WERI-Rb-1 (cell line): ENCODE data around the gene NISCH.
A peak's percentile ranks its signal among the peaks of the same experiment; 100 is the strongest.

Experiments used
- DNase-seq: peaks from one replicate; pipeline ENCODE4 v3.0.0-alpha.2; 2020
- H3K27ac ChIP-seq: fragments of 250-450 bp; sonication (Bioruptor Pico); 2 replicates; pipeline ENCODE4 v1.5.1; 2020; ENCODE audit warnings: mild to moderate bottlenecking, moderate library complexity
- H3K27me3 ChIP-seq: fragments of 250-450 bp; sonication (Bioruptor Pico); 2 replicates; pipeline ENCODE4 v1.5.1; 2021; ENCODE audit warnings: mild to moderate bottlenecking, low read depth, moderate library complexity; ENCODE audit not compliant: insufficient read depth, severe bottlenecking
- H3K36me3 ChIP-seq: fragments of 250-450 bp; sonication (Bioruptor Pico); 2 replicates; pipeline ENCODE4 v1.5.1; 2020; ENCODE audit warnings: mild to moderate bottlenecking, moderate library complexity
- H3K4me3 ChIP-seq: 2 replicates; pipeline ENCODE4 v1.5.1; 2011; ENCODE audit warnings: low read depth, mild to moderate bottlenecking, control low read depth, low read length
- H3K9me3 ChIP-seq: fragments of 250-450 bp; sonication (Bioruptor Pico); 2 replicates; pipeline ENCODE4 v1.5.1; 2021; ENCODE audit warnings: mild to moderate bottlenecking, moderate library complexity; ENCODE audit not compliant: severe bottlenecking
- TF ChIP-seq, protein P1 (sequence below): IDR thresholded peaks from 2 replicates; pipeline ENCODE4 v1.5.1; 2011; ENCODE audit warnings: low read depth, mild to moderate bottlenecking, control low read depth, inconsistent platforms, low read length

NISCH gene

GRCh38 chr3:52429779-52430415 lies 25.5 kb upstream of the NISCH start:
- Histone ChIP-seq H3K27ac (no peak overlapping the region), H3K4me3 (no peak overlapping the region), H3K27me3 (no peaks in the 10 kb centered on the region), H3K36me3 (no peaks in the 10 kb centered on the region), H3K9me3 (no peaks in the 10 kb centered on the region)
- TF ChIP-seq, protein P1, sequence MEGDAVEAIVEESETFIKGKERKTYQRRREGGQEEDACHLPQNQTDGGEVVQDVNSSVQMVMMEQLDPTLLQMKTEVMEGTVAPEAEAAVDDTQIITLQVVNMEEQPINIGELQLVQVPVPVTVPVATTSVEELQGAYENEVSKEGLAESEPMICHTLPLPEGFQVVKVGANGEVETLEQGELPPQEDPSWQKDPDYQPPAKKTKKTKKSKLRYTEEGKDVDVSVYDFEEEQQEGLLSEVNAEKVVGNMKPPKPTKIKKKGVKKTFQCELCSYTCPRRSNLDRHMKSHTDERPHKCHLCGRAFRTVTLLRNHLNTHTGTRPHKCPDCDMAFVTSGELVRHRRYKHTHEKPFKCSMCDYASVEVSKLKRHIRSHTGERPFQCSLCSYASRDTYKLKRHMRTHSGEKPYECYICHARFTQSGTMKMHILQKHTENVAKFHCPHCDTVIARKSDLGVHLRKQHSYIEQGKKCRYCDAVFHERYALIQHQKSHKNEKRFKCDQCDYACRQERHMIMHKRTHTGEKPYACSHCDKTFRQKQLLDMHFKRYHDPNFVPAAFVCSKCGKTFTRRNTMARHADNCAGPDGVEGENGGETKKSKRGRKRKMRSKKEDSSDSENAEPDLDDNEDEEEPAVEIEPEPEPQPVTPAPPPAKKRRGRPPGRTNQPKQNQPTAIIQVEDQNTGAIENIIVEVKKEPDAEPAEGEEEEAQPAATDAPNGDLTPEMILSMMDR: no peak
- DNase-seq: no peak

DNA sequence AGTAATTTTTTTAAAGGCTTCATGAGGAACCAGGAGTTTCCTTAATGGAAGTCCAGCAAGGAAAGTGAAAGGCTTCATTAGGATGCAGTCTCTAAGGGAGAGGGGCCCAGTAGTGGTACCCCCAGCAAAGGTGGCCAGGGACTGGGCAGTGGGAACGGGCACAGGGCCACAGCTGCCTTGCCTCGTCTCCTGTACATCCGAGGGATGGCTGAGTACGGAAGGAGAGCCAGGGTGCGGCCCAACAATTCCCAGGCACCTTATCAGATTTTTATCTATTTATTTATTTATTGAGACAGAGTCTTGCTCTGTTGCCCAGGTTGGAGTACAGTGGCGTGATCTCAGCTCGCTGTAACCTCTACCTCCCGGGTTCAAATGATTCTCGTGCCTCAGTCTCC lies 25.0 kb upstream of the NISCH start:
- H3K36me3 ChIP-seq: no peaks in the 10 kb centered on the region
- no peak overlapping the region for H3K27ac ChIP-seq
- no peak for DNase-seq
- H3K27me3 ChIP-seq: no peaks in the 10 kb centered on the region
- no peaks in the 10 kb centered on the region for H3K9me3 ChIP-seq
- H3K4me3 ChIP-seq: no peak overlapping the region
- TF ChIP-seq, protein P1: no peak

DNA sequence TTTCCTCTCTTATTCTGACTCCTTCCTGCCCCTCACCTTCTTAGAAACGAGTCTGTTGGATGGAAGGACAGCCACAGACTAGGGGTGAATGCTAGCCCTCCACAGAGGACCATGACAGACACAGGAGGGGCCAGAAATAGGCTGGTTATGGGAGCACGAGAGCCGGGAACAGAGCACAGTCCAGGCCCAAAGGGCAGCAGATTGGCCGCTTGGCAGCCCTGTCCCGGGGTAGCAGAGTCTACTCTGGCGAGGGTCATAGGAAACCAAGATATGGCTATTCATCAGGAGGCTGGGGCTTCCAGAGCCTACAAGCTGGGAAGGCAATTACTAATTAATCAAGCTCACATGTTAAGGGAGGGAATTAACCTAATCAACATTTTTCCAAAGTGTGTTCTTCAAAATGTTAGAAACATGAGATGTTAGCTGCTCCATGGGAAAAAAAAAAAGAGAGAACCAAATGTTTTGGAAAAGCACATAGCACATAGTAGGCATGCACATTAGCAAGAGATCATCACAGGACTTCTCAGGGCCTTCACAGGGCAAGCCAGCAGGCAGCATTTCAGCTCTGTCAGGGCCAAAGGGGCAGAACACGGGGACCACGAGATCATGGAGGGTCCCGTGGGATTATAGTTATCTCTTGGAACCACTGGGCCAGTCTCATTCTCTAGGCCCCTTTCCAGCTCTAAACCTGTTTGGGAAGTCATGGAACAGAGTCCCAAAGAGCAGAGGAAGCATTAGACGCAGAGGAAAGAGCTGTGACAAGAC lies 23.8 kb upstream of the NISCH start:
- TF ChIP-seq, protein P1: no peak
- H3K9me3 ChIP-seq: no peaks in the 10 kb centered on the region
- H3K27me3 ChIP-seq: no peaks in the 10 kb centered on the region
- H3K36me3 ChIP-seq: no peaks in the 10 kb centered on the region
- H3K27ac ChIP-seq: no peak overlapping the region
- no peak overlapping the region for H3K4me3 ChIP-seq
- no peak for DNase-seq

- Histone ChIP-seq H3K4me3 (no peak overlapping the region), H3K36me3 (no peaks in the 10 kb centered on the region), H3K9me3 (no peaks in the 10 kb centered on the region), H3K27ac (no peak overlapping the region; the same call in 1 of the 2 replicates), H3K27me3 (no peaks in the 10 kb centered on the region)
- TF ChIP-seq, protein P1: no peak
- DNase-seq: no peak
Measured at GRCh38 chr3:52432225-52432624, 23.2 kb upstream of the NISCH start.

GRCh38 chr3:52432691-52433141 lies 22.7 kb upstream of the NISCH start:
- Histone ChIP-seq H3K27me3 (no peaks in the 10 kb centered on the region), H3K9me3 (no peaks in the 10 kb centered on the region), H3K27ac (peak overlapping the region; percentile 66; the same call in 1 of the 2 replicates), H3K36me3 (no peaks in the 10 kb centered on the region), H3K4me3 (no peak overlapping the region)
- TF ChIP-seq, protein P1: no peak
- no peak for DNase-seq
